ENCODE results near the gene BRINP3.

The BRINP3 gene

DNA sequence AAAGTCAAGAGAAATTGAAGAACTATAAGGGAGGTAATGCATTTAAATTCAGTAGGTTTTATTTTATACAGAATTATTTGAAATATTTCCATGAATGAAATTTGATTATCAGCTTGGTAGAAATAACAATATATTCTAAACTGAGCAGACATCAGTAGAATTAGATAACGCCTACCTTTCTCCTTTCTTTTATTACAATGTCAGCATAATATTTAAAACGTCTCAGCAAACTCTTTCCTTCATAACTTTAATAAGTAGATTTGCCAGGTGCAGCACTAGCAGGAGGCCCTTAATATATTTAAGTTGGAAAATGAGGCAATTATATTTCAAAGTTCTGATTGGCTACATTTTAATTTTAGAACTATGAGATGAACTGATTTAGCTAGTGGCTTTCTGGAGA lies 298.8 kb downstream of the BRINP3 start:
- Histone ChIP-seq H2AFZ (ENCODE audit: low read depth, low read length, severe bottlenecking) (no peak overlapping the region), H3K79me2 (ENCODE audit: insufficient read depth, low read length) (no peaks in the 10 kb centered on the region), H3K27me3 (ENCODE audit: low read length) (no peaks in the 10 kb centered on the region), H3K9me3 (ENCODE audit: insufficient read depth, low read length) (no peaks in the 10 kb centered on the region), H3K27ac (ENCODE audit: low read depth, low read length) (no peak overlapping the region), H4K20me1 (ENCODE audit: low read depth, low read length) (no peaks in the 10 kb centered on the region), H3K9me2 (replicated peaks; ENCODE audit: insufficient read depth, low read length) (no peaks in the 10 kb centered on the region), H3F3A (ENCODE audit: insufficient read depth) (no peaks in the 10 kb centered on the region), H3K4me2 (ENCODE audit: low read depth, low read length, poor library complexity, severe bottlenecking) (no peak overlapping the region), H3K9ac (ENCODE audit: low read length) (no peak overlapping the region), H3K4me3 (ENCODE audit: insufficient read depth, low read length, poor library complexity, severe bottlenecking) (no peak overlapping the region), H3K36me3 (ENCODE audit: low read length) (no peaks in the 10 kb centered on the region; the same call in 1 of the 2 replicates)
- TF ChIP-seq, protein P1, sequence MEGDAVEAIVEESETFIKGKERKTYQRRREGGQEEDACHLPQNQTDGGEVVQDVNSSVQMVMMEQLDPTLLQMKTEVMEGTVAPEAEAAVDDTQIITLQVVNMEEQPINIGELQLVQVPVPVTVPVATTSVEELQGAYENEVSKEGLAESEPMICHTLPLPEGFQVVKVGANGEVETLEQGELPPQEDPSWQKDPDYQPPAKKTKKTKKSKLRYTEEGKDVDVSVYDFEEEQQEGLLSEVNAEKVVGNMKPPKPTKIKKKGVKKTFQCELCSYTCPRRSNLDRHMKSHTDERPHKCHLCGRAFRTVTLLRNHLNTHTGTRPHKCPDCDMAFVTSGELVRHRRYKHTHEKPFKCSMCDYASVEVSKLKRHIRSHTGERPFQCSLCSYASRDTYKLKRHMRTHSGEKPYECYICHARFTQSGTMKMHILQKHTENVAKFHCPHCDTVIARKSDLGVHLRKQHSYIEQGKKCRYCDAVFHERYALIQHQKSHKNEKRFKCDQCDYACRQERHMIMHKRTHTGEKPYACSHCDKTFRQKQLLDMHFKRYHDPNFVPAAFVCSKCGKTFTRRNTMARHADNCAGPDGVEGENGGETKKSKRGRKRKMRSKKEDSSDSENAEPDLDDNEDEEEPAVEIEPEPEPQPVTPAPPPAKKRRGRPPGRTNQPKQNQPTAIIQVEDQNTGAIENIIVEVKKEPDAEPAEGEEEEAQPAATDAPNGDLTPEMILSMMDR (IDR thresholded peaks at IDR 0.05; ENCODE audit: insufficient read depth, low read length, poor library complexity, severe bottlenecking) = no peak
- TF ChIP-seq EZH2phosphoT487 (conservative IDR thresholded peaks at IDR 0.05; ENCODE audit: low read length) = no peak

DNA sequence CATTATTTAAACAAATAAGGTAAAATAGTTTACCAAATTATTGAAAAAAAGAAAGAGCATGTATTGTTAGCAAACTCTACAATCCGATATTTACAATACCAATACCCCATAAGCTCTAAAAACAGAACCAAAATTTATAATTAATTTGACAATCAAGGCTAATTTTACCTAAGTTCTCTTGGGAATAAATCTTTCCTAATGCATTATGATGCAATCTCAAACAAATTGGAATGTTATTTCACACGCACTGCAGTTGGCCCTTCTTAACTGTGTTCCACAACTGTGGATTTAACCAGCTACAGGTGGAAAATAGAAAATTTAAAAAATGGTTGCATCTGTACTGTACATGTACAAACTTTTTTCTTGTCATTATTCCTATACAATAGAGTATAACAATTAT lies 300.1 kb downstream of the BRINP3 start:
- H3K27me3 ChIP-seq (ENCODE audit: low read length) = no peaks in the 10 kb centered on the region
- H3K36me3 ChIP-seq (ENCODE audit: low read length) = no peaks in the 10 kb centered on the region; the same call in 1 of the 2 replicates
- H3K9me2 ChIP-seq (replicated peaks; ENCODE audit: insufficient read depth, low read length) = no peaks in the 10 kb centered on the region
- H3K79me2 ChIP-seq (ENCODE audit: insufficient read depth, low read length) = no peaks in the 10 kb centered on the region
- no peaks in the 10 kb centered on the region for H3F3A ChIP-seq (ENCODE audit: insufficient read depth)
- H3K4me3 ChIP-seq (ENCODE audit: insufficient read depth, low read length, poor library complexity, severe bottlenecking) = no peak overlapping the region
- no peak overlapping the region for H3K27ac ChIP-seq (ENCODE audit: low read depth, low read length)
- TF ChIP-seq, protein P1 (IDR thresholded peaks at IDR 0.05; ENCODE audit: insufficient read depth, low read length, poor library complexity, severe bottlenecking) = no peak
- TF ChIP-seq EZH2phosphoT487 (conservative IDR thresholded peaks at IDR 0.05; ENCODE audit: low read length) = no peak
- H3K4me2 ChIP-seq (ENCODE audit: low read depth, low read length, poor library complexity, severe bottlenecking) = no peak overlapping the region
- H2AFZ ChIP-seq (ENCODE audit: low read depth, low read length, severe bottlenecking) = no peak overlapping the region
- H4K20me1 ChIP-seq (ENCODE audit: low read depth, low read length) = no peaks in the 10 kb centered on the region
- no peaks in the 10 kb centered on the region for H3K9me3 ChIP-seq (ENCODE audit: insufficient read depth, low read length)
- H3K9ac ChIP-seq (ENCODE audit: low read length) = no peak overlapping the region

DNA sequence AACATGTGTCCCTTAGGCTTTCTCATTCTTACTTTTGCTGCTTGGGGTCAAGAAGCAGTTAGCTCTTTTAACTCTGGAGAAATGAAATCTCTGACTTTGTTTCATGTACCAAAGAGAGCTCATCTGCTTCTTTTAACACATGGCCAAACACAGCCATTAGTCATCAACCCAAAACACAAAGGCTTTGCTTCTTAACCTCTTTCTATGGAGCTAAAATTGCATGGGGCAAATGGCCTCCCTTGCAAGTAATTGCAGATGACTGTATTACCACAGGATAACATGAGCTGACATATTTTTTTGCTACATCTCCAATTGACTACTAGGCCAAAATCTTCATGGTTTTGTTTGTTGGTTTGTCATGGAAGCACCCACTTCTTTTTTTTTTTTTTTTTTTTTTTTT lies 300.9 kb downstream of the BRINP3 start:
- H3K4me2 ChIP-seq (ENCODE audit: low read depth, low read length, poor library complexity, severe bottlenecking) = no peak overlapping the region
- no peaks in the 10 kb centered on the region for H3K79me2 ChIP-seq (ENCODE audit: insufficient read depth, low read length)
- H3K27me3 ChIP-seq (ENCODE audit: low read length) = no peaks in the 10 kb centered on the region
- no peaks in the 10 kb centered on the region; the same call in 1 of the 2 replicates for H3K36me3 ChIP-seq (ENCODE audit: low read length)
- TF ChIP-seq EZH2phosphoT487 (conservative IDR thresholded peaks at IDR 0.05; ENCODE audit: low read length) = no peak
- TF ChIP-seq, protein P1 (IDR thresholded peaks at IDR 0.05; ENCODE audit: insufficient read depth, low read length, poor library complexity, severe bottlenecking) = no peak
- no peak overlapping the region for H3K4me3 ChIP-seq (ENCODE audit: insufficient read depth, low read length, poor library complexity, severe bottlenecking)
- H2AFZ ChIP-seq (ENCODE audit: low read depth, low read length, severe bottlenecking) = peak overlapping the region; percentile 56
- H3K9me2 ChIP-seq (replicated peaks; ENCODE audit: insufficient read depth, low read length) = no peaks in the 10 kb centered on the region
- no peaks in the 10 kb centered on the region for H4K20me1 ChIP-seq (ENCODE audit: low read depth, low read length)
- no peaks in the 10 kb centered on the region for H3K9me3 ChIP-seq (ENCODE audit: insufficient read depth, low read length)
- no peak overlapping the region for H3K27ac ChIP-seq (ENCODE audit: low read depth, low read length)
- no peaks in the 10 kb centered on the region for H3F3A ChIP-seq (ENCODE audit: insufficient read depth)
- no peak overlapping the region for H3K9ac ChIP-seq (ENCODE audit: low read length)

Measured in SU-DHL-6 (cell line).